Breast epithelium (tissue), 3 donors: ENCODE data around the gene BRD1.

Source experiments
- CTCF ChIP-seq, 3 donors: fragments of 450-650 bp; IDR thresholded peaks; one replicate each; pipeline ENCODE4 v1.5.1; 2016 to 2017; ENCODE audit warnings: antibody characterized with exemption in 3 of 3, mild to moderate bottlenecking in 3 of 3, moderate library complexity in 3 of 3
- POLR2A ChIP-seq: fragments of 450-650 bp; IDR thresholded peaks from one replicate; pipeline ENCODE4 v1.6.1; 2016; ENCODE audit warnings: antibody characterized with exemption, mild to moderate bottlenecking, moderate library complexity
- POLR2AphosphoS5 ChIP-seq, 3 donors: sonication (generic); formaldehyde crosslinking; IDR thresholded peaks; one replicate each; pipeline ENCODE4 v1.6.1; 2017; ENCODE audit warnings: antibody characterized with exemption in 3 of 3

- TF ChIP-seq CTCF (IDR thresholded peaks at IDR 0.05): no peak
- TF ChIP-seq POLR2A: no peak
- TF ChIP-seq POLR2AphosphoS5 (IDR thresholded peaks at IDR 0.05): no peak
Measured at GRCh38 chr22:49784630-49784971, 43.1 kb downstream of the BRD1 start.
